Smooth muscle cell (in vitro differentiated cells): ENCODE data around the gene ERI3. TPM values are rescaled to one million over a fixed set of nuclear protein-coding genes. Genes with fewer than 3 reads are reported as not detected.

ENCODE experiments used
- DNase-seq: peaks from one replicate; lab custom pipeline; 2025; ENCODE audit not compliant: unreplicated experiment; lab: John Stamatoyannopoulos, UW
- H2AFZ ChIP-seq: fragments of 200-600 bp; sonication (generic); 2 replicates; pipeline ENCODE4 v1.6.0; 2016; ENCODE audit warnings: antibody characterized with exemption, low read depth, mild to moderate bottlenecking
- H3F3A ChIP-seq: fragments of 200-600 bp; sonication (generic); 2 replicates; pipeline ENCODE4 v1.6.0; 2017; ENCODE audit warnings: antibody characterized with exemption, low read depth
- H3K27ac ChIP-seq: fragments of 200-600 bp; sonication (generic); 2 replicates; pipeline ENCODE4 v1.5.1; 2016; ENCODE audit warnings: low read depth, mild to moderate bottlenecking
- H3K27me3 ChIP-seq: fragments of 200-600 bp; sonication (generic); 2 replicates; pipeline ENCODE4 v1.6.1; 2016; ENCODE audit warnings: low read depth, mild to moderate bottlenecking
- H3K36me3 ChIP-seq: fragments of 200-600 bp; sonication (generic); 2 replicates; pipeline ENCODE4 v1.5.1; 2016; ENCODE audit warnings: low read depth
- H3K4me1 ChIP-seq: fragments of 200-600 bp; sonication (generic); 2 replicates; pipeline ENCODE4 v1.5.1; 2016; ENCODE audit warnings: low read depth
- H3K4me2 ChIP-seq: fragments of 200-600 bp; sonication (generic); 2 replicates; pipeline ENCODE4 v1.6.0; 2016; ENCODE audit warnings: mild to moderate bottlenecking
- H3K4me3 ChIP-seq: fragments of 200-600 bp; sonication (generic); 2 replicates; pipeline ENCODE4 v1.5.1; 2016; ENCODE audit warnings: mild to moderate bottlenecking
- H3K79me2 ChIP-seq: fragments of 200-600 bp; sonication (generic); 2 replicates; pipeline ENCODE4 v1.6.0; 2016; ENCODE audit warnings: low read depth, mild to moderate bottlenecking
- H3K9ac ChIP-seq: fragments of 200-600 bp; sonication (generic); 2 replicates; pipeline ENCODE4 v1.6.0; 2016; ENCODE audit warnings: low read depth
- H3K9me3 ChIP-seq: fragments of 200-600 bp; sonication (generic); replicated peaks from 2 replicates; pipeline ENCODE4 v1.5.1; 2016; ENCODE audit warnings: low read depth
- H4K20me1 ChIP-seq: fragments of 200-600 bp; sonication (generic); 2 replicates; pipeline ENCODE4 v1.6.0; 2016; ENCODE audit warnings: low read depth
- WGBS: methylation state at CpG from one replicate; pipeline ENCODE4 v1.1.7; 2016; ENCODE audit warnings: low lambda C conversion rate; 5-methylcytosine and 5-hydroxymethylcytosine counted together
- polyA plus RNA-seq: library from polyadenylated mRNA; unstranded; fragments of >200 nt; fragmentation: Nextera tagmentation; extraction: Ambion mirVana; gene quantifications from 2 replicates; pipeline ENCODE4 v1.2.1, GENCODE V29; 2016
- total RNA-seq: library from RNA; depleted of rRNA; stranded (reverse); fragments of >200 nt; gene quantifications from 2 replicates; pipeline ENCODE4 v1.2.3, GENCODE V29; 2014
- TF ChIP-seq, protein P1 (sequence below): fragments of 200-600 bp; sonication (generic); IDR thresholded peaks from 2 replicates; pipeline ENCODE4 v1.5.1; 2017; ENCODE audit warnings: borderline replicate concordance, mild to moderate bottlenecking, antibody characterized with exemption; ENCODE audit not compliant: insufficient read depth, poor library complexity, severe bottlenecking

ERI3 gene
- total and polyA plus RNA-seq, 2 experiments from 2014 or later = 91.2 to 112 TPM

- Histone ChIP-seq H3K36me3 (no peaks in the 10 kb centered on the region), H2AFZ (no peak overlapping the region), H3K9me3 (no peaks in the 10 kb centered on the region), H3K4me3 (no peak overlapping the region), H3F3A (no peaks in the 10 kb centered on the region), H3K4me1 (no peaks in the 10 kb centered on the region), H3K27ac (no peak overlapping the region), H3K27me3 (no peaks in the 10 kb centered on the region), H3K79me2 (no peaks in the 10 kb centered on the region), H4K20me1 (peaks cover 56% of the 10 kb centered on the region), H3K4me2 (no peak overlapping the region), H3K9ac (no peak overlapping the region)
- TF ChIP-seq, protein P1, sequence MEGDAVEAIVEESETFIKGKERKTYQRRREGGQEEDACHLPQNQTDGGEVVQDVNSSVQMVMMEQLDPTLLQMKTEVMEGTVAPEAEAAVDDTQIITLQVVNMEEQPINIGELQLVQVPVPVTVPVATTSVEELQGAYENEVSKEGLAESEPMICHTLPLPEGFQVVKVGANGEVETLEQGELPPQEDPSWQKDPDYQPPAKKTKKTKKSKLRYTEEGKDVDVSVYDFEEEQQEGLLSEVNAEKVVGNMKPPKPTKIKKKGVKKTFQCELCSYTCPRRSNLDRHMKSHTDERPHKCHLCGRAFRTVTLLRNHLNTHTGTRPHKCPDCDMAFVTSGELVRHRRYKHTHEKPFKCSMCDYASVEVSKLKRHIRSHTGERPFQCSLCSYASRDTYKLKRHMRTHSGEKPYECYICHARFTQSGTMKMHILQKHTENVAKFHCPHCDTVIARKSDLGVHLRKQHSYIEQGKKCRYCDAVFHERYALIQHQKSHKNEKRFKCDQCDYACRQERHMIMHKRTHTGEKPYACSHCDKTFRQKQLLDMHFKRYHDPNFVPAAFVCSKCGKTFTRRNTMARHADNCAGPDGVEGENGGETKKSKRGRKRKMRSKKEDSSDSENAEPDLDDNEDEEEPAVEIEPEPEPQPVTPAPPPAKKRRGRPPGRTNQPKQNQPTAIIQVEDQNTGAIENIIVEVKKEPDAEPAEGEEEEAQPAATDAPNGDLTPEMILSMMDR = no peak
- WGBS = 71% methylated on average over 2 of the region's 2 CpGs
- no peak for DNase-seq
Measured at GRCh38 chr1:44276901-44277300, 78.2 kb downstream of the ERI3 start.

GRCh38 chr1:44275991-44276405 is 79.1 kb downstream of the ERI3 start:
- no peaks in the 10 kb centered on the region for H3K9me3 ChIP-seq
- no peak overlapping the region for H3K4me3 ChIP-seq
- H2AFZ ChIP-seq = no peak overlapping the region
- TF ChIP-seq, protein P1 = no peak
- no peaks in the 10 kb centered on the region for H3K36me3 ChIP-seq
- no peaks in the 10 kb centered on the region for H3K4me1 ChIP-seq
- no peak overlapping the region for H3K27ac ChIP-seq
- H3K4me2 ChIP-seq = no peak overlapping the region
- DNase-seq = no peak
- H3F3A ChIP-seq = no peaks in the 10 kb centered on the region
- no peaks in the 10 kb centered on the region for H3K27me3 ChIP-seq
- H4K20me1 ChIP-seq = peaks cover 60% of the 10 kb centered on the region
- no peaks in the 10 kb centered on the region for H3K79me2 ChIP-seq
- 44% methylated on average over 3 of the region's 3 CpGs for WGBS
- no peak overlapping the region for H3K9ac ChIP-seq

DNA sequence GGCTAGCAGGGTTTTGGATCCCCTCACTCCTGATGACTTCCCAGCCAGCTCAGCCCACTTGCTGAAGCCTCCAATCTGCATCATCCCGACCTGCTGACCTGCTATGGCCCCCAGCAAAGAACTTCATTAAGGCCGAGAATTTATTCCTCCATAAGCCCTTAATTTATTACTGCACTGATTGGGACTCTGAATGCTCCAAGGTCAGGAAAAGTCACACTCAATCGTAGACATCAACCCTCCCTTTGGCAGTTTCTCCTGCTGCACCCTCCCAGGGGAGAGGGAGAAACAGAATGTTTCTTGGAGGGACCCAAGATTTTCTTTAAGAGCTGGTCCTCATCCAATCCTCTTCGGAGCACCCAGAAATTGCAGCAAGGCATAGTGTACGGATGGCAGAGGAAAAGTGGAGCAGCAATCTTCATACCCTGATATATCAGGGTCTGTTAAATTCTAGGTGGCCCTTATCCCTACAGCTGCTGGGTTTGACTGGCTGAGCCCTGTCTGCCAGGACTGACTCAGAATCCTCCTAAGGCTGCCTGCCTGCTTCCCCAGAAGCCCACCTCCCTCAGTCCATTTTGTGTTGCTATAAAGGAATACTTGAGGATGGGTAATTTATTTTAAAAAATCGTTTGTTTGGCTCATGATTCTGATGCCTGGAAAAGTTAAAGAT is 79.6 kb downstream of the ERI3 start:
- Histone ChIP-seq H3K27ac (no peak overlapping the region), H3K4me1 (no peaks in the 10 kb centered on the region), H3K9ac (no peak overlapping the region), H4K20me1 (peaks cover 66% of the 10 kb centered on the region), H3K27me3 (no peaks in the 10 kb centered on the region), H3K79me2 (no peaks in the 10 kb centered on the region), H3K9me3 (no peaks in the 10 kb centered on the region), H3F3A (no peaks in the 10 kb centered on the region), H2AFZ (no peak overlapping the region), H3K4me3 (no peak overlapping the region), H3K36me3 (no peaks in the 10 kb centered on the region), H3K4me2 (no peak overlapping the region)
- 86% methylated on average over 6 of the region's 6 CpGs for WGBS
- TF ChIP-seq, protein P1 = no peak
- no peak for DNase-seq
